Measurements from ENCODE around the gene GNAO1.

GNAO1 gene

DNA sequence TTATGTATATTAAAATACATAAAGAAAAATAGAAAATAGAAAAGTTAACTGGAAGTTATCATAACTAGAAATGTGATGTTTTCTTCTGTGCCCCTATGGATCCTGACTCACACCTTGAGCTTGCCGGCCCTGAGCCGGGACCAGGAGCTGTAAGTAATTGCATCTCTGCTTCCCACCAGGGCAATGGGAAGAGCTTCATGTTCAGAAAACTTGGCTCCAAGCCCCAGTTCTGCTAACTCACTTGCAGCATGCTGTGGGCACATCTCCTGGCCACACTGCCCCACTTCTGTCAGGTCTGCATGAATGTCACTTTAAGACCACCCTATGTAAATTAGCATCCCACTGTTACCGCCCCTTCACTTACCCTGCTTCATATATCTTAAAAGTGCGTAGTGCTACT is 37.2 kb downstream of the GNAO1 start:
- Histone ChIP-seq H3K27me3 (replicated peaks; ENCODE audit: control insufficient read depth, insufficient read depth, low read length) (peaks cover 2% of the 10 kb centered on the region; the same call in 1 of the 2 replicates), H3K36me3 (ENCODE audit: control insufficient read depth, insufficient read depth, low read length) (no peaks in the 10 kb centered on the region), H3K4me3 (replicated peaks; ENCODE audit: low read depth, low read length) (no peak overlapping the region)
- TF ChIP-seq, protein P1, sequence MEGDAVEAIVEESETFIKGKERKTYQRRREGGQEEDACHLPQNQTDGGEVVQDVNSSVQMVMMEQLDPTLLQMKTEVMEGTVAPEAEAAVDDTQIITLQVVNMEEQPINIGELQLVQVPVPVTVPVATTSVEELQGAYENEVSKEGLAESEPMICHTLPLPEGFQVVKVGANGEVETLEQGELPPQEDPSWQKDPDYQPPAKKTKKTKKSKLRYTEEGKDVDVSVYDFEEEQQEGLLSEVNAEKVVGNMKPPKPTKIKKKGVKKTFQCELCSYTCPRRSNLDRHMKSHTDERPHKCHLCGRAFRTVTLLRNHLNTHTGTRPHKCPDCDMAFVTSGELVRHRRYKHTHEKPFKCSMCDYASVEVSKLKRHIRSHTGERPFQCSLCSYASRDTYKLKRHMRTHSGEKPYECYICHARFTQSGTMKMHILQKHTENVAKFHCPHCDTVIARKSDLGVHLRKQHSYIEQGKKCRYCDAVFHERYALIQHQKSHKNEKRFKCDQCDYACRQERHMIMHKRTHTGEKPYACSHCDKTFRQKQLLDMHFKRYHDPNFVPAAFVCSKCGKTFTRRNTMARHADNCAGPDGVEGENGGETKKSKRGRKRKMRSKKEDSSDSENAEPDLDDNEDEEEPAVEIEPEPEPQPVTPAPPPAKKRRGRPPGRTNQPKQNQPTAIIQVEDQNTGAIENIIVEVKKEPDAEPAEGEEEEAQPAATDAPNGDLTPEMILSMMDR (IDR thresholded peaks at IDR 0.05; ENCODE audit: insufficient read depth, low read length, poor library complexity, severe bottlenecking): no peak
- DNase-seq (ENCODE audit: extremely low read depth, insufficient read length): no peak

DNA sequence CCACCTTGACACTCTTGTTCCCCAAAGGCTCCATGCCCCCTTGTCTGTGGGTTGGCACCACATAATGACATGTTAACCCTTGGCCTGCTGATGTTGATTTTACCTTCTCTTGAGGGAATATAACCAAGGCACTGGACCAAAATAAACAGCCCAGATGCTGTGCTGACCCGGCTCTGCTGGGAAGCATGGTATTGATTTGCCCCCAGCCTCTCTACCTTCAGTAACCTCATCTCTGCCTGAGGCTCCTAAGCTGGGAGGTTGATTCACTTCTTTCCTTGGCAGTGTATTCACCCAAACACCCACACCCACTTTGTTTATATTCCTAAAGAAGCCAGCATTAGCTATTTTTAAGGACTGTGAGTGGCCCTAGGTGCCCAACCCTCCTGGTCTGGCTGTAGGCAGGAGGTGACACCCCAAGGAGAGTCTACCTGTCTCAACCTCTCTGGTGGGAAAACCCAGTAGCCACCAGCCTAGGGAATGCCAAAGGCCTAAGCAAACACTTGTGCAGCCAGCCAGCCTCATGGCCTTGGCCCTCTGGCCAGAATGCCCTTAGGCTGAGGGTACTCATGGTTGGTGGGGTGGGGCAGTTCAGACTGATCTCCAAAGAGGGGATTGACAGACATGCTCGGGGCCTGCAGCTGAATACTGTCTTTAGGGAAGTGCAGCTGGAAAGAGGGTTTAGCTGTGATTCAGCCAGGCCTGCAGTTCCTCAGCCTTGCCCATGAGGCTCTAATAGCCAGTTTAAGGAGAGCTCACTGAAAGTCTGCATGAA is 42.7 kb downstream of the GNAO1 start:
- TF ChIP-seq, protein P1 (IDR thresholded peaks at IDR 0.05; ENCODE audit: insufficient read depth, low read length, poor library complexity, severe bottlenecking): no peak
- DNase-seq (ENCODE audit: extremely low read depth, insufficient read length): no peak
- H3K27me3 ChIP-seq (replicated peaks; ENCODE audit: control insufficient read depth, insufficient read depth, low read length): peaks cover 3% of the 10 kb centered on the region; the same call in 1 of the 2 replicates
- no peaks in the 10 kb centered on the region for H3K36me3 ChIP-seq (ENCODE audit: control insufficient read depth, insufficient read depth, low read length)
- no peak overlapping the region for H3K4me3 ChIP-seq (replicated peaks; ENCODE audit: low read depth, low read length)

DNA sequence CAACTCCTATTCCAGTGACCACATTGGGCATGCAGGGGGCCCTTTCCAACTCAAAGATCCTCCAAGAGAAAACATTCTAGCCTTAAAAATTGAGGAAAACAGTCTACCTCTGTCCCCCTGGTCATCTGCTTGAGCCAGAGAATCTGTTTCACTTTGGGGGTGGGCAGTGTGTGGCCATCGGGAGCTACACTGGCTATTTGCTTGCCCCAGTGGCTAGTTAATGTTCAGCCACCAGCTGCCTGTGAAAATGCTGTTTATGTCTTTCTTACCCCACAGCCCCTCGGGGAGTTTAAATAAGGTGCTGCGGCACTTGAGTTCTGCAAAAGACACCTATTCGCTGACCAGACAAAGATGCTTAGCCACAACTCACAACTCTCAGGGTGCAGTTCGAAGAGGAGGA is 43.4 kb downstream of the GNAO1 start:
- no peak for DNase-seq (ENCODE audit: extremely low read depth, insufficient read length)
- TF ChIP-seq, protein P1 (IDR thresholded peaks at IDR 0.05; ENCODE audit: insufficient read depth, low read length, poor library complexity, severe bottlenecking): no peak
- no peak overlapping the region for H3K4me3 ChIP-seq (replicated peaks; ENCODE audit: low read depth, low read length)
- H3K27me3 ChIP-seq (replicated peaks; ENCODE audit: control insufficient read depth, insufficient read depth, low read length): peaks cover 3% of the 10 kb centered on the region
- H3K36me3 ChIP-seq (ENCODE audit: control insufficient read depth, insufficient read depth, low read length): no peaks in the 10 kb centered on the region

DNA sequence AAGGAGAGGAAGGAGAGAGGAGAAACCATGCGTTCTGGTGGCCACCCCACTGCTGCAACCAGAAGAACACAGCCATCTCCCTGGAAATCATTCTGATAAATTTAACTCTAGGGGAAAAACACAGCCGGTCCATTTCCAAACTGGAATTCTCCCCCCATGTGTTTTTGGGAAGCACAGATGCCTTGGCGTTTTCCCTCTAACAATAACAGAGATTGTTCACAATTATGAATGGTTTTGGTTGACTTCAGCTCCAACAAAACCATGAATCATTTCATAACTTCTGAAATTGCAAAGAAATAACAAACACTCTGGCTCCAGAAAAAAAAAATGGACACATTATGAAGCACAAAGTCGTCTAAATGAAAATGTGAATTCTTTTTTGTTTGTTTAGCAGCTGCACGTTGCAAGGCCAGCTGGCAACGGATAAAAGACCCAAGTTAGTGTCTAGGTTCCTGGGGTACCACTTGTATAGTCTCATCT is 46.2 kb downstream of the GNAO1 start:
- peaks cover 4% of the 10 kb centered on the region for H3K27me3 ChIP-seq (replicated peaks; ENCODE audit: control insufficient read depth, insufficient read depth, low read length)
- no peaks in the 10 kb centered on the region for H3K36me3 ChIP-seq (ENCODE audit: control insufficient read depth, insufficient read depth, low read length)
- H3K4me3 ChIP-seq (replicated peaks; ENCODE audit: low read depth, low read length): no peak overlapping the region
- TF ChIP-seq, protein P1 (IDR thresholded peaks at IDR 0.05; ENCODE audit: insufficient read depth, low read length, poor library complexity, severe bottlenecking): no peak
- no peak for DNase-seq (ENCODE audit: extremely low read depth, insufficient read length)

DNA sequence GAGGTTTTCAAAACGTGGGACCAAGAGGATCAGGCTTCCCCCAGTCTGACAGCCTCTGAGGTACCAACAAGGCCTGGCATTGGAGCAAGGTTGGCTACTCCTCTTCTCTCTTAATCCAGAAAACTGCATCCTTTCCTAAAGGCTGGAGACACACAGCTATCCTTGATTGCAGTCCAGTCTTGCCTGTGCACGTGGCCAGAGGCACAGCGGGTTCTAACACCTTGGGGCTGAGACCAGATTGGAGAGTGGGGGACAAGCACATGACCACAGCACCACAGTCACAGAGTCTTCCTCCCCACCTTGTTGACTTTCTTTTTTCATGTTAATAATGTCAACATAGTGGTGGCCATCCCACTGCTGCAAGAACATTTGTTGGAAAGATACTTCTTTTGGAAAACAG is 46.9 kb downstream of the GNAO1 start:
- H3K27me3 ChIP-seq (replicated peaks; ENCODE audit: control insufficient read depth, insufficient read depth, low read length): peaks cover 4% of the 10 kb centered on the region
- TF ChIP-seq, protein P1 (IDR thresholded peaks at IDR 0.05; ENCODE audit: insufficient read depth, low read length, poor library complexity, severe bottlenecking): no peak
- no peaks in the 10 kb centered on the region for H3K36me3 ChIP-seq (ENCODE audit: control insufficient read depth, insufficient read depth, low read length)
- no peak for DNase-seq (ENCODE audit: extremely low read depth, insufficient read length)
- no peak overlapping the region for H3K4me3 ChIP-seq (replicated peaks; ENCODE audit: low read depth, low read length)

All from GM06990 (cell line).